A673 (cell line): ENCODE measurements around the gene OXGR1. TPM values are rescaled to one million over a fixed set of nuclear protein-coding genes. Genes with fewer than 3 reads are reported as not detected.

ENCODE experiments used
- BruUV-seq: library from RNA; stranded (reverse); fragments of 400-500 nt; replicated peaks from 2 replicates; lab custom pipeline; 2021; lab: Mats Ljungman, UMichigan
- CTCF ChIA-PET: fragments of 300-600 bp; sonication (Branson Sonifier 250); formaldehyde crosslinking; loops from one replicate; lab custom pipeline; 2022; ENCODE audit warnings: antibody characterized with exemption; lab: Charles Lee
- POLR2A ChIA-PET: fragments of 300-600 bp; sonication (Branson Sonifier 250); formaldehyde crosslinking; loops from one replicate; lab custom pipeline; 2022; ENCODE audit warnings: antibody characterized with exemption; ENCODE audit not compliant: low non-redundant PET; lab: Charles Lee
- DNase-seq: peaks from one replicate; pipeline ENCODE4 v3.0.0-alpha.2; 2015; ENCODE audit warnings: low spot score
- H3K27ac ChIP-seq: fragments of 200-600 bp; sonication (generic); 2 replicates; pipeline ENCODE4 v1.5.1; 2016; ENCODE audit warnings: mixed run types, low read depth, mild to moderate bottlenecking, mixed read lengths, antibody characterized with exemption, low read length; ENCODE audit not compliant: poor library complexity, severe bottlenecking
- H3K27me3 ChIP-seq: fragments of 200-600 bp; sonication (generic); replicated peaks from 2 replicates; pipeline ENCODE4 v1.6.1; 2017; ENCODE audit warnings: mixed run types, low read depth, mild to moderate bottlenecking, mixed read lengths, antibody characterized with exemption, low read length; ENCODE audit not compliant: insufficient read depth, poor library complexity
- H3K36me3 ChIP-seq: fragments of 200-600 bp; sonication (generic); 2 replicates; pipeline ENCODE4 v1.6.1; 2016; ENCODE audit warnings: mixed run types, mild to moderate bottlenecking, mixed read lengths, antibody characterized with exemption, low read length; ENCODE audit not compliant: insufficient read depth, poor library complexity, severe bottlenecking
- H3K4me1 ChIP-seq: fragments of 200-600 bp; sonication (generic); 2 replicates; pipeline ENCODE4 v1.6.1; 2017; ENCODE audit warnings: mixed run types, mild to moderate bottlenecking, mixed read lengths, antibody characterized with exemption, low read length; ENCODE audit not compliant: insufficient read depth, poor library complexity, severe bottlenecking
- H3K4me3 ChIP-seq: fragments of 200-600 bp; sonication (generic); 2 replicates; pipeline ENCODE4 v1.5.1; 2016; ENCODE audit warnings: low read depth, mixed run types, mild to moderate bottlenecking, mixed read lengths, low read length; ENCODE audit not compliant: poor library complexity, severe bottlenecking
- H3K9me3 ChIP-seq: fragments of 200-600 bp; sonication (generic); 2 replicates; pipeline ENCODE4 v1.6.1; 2016; ENCODE audit warnings: mixed run types, low read depth, mild to moderate bottlenecking, mixed read lengths, antibody characterized with exemption, low read length; ENCODE audit not compliant: poor library complexity, severe bottlenecking
- EZH2 ChIP-seq: fragments of 200-600 bp; sonication (generic); IDR thresholded peaks from 2 replicates; pipeline ENCODE4 v1.6.1; 2017; ENCODE audit warnings: borderline replicate concordance, low read depth, mild to moderate bottlenecking, mixed read lengths, antibody characterized with exemption, low read length; ENCODE audit not compliant: poor library complexity, severe bottlenecking
- intact Hi-C: fragments of 100-400 bp; cut with micrococcal nuclease; formaldehyde crosslinking; loops from one replicate; pipeline ENCODE4 v1.10.0; 2022; ENCODE audit not compliant: unreplicated experiment
- total RNA-seq: library from RNA; stranded (reverse); gene quantifications from 2 replicates; pipeline ENCODE4 v1.2.3, GENCODE V29; 2021
- TF ChIP-seq, protein P1 (sequence below): fragments of 300-800, 200-600 bp; sonication (generic); conservative IDR thresholded peaks from 2 replicates; pipeline ENCODE4 v1.5.1; 2017; ENCODE audit warnings: low read depth, mild to moderate bottlenecking, antibody characterized with exemption, low read length, moderate library complexity, mixed read lengths

The OXGR1 gene
- total RNA-seq, 1 experiment from 2014 or later, result not detected

DNA sequence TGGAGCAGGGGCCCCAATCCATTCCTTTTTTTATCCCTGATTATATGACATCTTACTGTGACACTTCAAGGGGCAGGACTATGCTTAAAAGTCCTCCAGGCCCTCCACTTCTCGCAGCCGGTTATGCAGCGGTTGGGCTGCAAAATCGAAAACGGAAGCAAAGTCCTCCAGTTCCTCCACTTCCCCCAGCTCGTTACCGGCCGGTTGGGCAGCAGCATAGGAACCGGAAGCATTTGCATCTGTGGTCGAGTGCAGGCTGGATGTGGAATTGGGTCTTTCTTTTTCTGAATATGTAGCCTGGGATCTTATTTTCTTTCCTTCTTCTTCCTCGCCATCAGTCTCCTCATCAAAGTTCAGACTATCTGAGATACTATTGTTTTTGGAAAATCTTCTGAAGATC lies 46.1 kb downstream of the OXGR1 start:
- H3K4me3 ChIP-seq, result no peak overlapping the region
- H3K9me3 ChIP-seq, result no peaks in the 10 kb centered on the region
- intact Hi-C loops, result no loop called here
- H3K27me3 ChIP-seq, result no peaks in the 10 kb centered on the region
- ChIA-PET POLR2A (no interaction called here), CTCF (no interaction called here)
- TF ChIP-seq, protein P1, sequence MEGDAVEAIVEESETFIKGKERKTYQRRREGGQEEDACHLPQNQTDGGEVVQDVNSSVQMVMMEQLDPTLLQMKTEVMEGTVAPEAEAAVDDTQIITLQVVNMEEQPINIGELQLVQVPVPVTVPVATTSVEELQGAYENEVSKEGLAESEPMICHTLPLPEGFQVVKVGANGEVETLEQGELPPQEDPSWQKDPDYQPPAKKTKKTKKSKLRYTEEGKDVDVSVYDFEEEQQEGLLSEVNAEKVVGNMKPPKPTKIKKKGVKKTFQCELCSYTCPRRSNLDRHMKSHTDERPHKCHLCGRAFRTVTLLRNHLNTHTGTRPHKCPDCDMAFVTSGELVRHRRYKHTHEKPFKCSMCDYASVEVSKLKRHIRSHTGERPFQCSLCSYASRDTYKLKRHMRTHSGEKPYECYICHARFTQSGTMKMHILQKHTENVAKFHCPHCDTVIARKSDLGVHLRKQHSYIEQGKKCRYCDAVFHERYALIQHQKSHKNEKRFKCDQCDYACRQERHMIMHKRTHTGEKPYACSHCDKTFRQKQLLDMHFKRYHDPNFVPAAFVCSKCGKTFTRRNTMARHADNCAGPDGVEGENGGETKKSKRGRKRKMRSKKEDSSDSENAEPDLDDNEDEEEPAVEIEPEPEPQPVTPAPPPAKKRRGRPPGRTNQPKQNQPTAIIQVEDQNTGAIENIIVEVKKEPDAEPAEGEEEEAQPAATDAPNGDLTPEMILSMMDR, result no peak
- TF ChIP-seq EZH2, result no peak
- H3K4me1 ChIP-seq, result no peaks in the 10 kb centered on the region
- no peak overlapping the region for H3K27ac ChIP-seq
- DNase-seq, result no peak
- H3K36me3 ChIP-seq, result no peaks in the 10 kb centered on the region
- no TSS peak for BruUV-seq

DNA sequence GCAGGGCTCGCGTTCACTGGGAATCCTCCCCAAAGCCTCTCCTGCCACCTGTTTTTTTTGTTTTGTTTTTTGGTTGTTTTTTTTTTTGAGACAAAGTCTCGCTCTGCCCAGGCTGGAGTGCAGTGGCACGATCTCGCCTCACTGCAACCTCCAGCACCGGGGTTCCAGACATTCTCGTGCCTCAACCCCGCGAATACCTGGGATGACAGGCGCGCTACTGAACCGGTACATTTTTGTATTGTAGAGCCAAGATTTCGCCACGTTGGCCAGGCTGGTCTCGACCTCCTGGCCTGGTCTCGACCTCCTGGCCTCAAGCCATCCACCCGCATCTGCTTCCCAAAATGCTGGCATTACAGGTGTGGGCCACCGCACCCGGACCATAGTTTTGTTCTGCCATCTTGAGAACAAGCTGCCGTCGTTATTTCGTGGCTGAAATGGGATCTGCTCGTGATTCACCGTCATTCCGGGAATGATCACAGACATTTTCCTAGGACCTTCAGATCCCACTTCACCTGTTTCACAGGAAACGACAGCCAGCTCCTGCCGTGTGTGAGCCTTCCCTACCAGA lies 46.8 kb downstream of the OXGR1 start:
- ChIA-PET POLR2A (no interaction called here), CTCF (no interaction called here)
- Histone ChIP-seq H3K27me3 (no peaks in the 10 kb centered on the region), H3K36me3 (no peaks in the 10 kb centered on the region), H3K9me3 (no peaks in the 10 kb centered on the region), H3K4me3 (no peak overlapping the region), H3K4me1 (no peaks in the 10 kb centered on the region), H3K27ac (no peak overlapping the region)
- TF ChIP-seq, protein P1, result no peak
- TF ChIP-seq EZH2, result no peak
- intact Hi-C loops, result no loop called here
- DNase-seq, result no peak
- BruUV-seq, result no TSS peak

DNA sequence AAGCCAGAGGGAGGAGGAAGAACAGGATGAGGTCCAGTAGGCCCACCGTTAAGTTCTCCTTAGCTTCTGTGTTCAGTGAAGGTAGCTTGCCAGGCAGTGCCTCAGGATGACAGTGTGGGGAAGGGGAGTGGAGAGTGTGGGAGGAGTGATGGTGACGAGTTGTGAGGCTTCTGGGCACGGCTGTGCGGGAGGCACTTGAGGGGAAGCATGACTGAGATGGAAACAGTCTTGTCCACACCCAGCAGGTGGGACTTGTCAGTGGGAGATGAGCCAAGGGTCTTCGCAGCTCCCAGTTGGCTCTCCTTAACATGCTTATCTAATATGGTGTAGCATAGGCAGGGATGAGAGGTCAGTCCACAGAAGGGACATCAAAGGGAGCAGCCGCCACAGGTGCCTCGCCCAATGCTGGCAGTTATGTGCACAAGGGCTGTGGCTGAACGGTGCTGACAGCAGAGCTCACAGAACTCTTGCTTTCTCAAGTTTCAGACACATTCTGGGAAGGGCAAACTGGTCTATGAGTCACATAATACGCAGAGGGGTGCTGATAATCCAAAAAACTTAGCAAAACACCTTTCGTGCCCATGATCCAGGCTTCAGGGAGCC lies 47.5 kb downstream of the OXGR1 start:
- ChIA-PET CTCF (no interaction called here), POLR2A (no interaction called here)
- TF ChIP-seq EZH2, result no peak
- TF ChIP-seq, protein P1, result no peak
- Histone ChIP-seq H3K27ac (no peak overlapping the region), H3K4me1 (no peaks in the 10 kb centered on the region), H3K36me3 (no peaks in the 10 kb centered on the region), H3K9me3 (no peaks in the 10 kb centered on the region), H3K27me3 (no peaks in the 10 kb centered on the region), H3K4me3 (no peak overlapping the region)
- no TSS peak for BruUV-seq
- no peak for DNase-seq
- intact Hi-C loops, result no loop called here
